Measurements from ENCODE around the gene IQCF6. TPM values are rescaled to one million over a fixed set of nuclear protein-coding genes. Genes with fewer than 3 reads are reported as not detected.

IQCF6 gene
- total and polyA plus RNA-seq, 2 of the 13 experiments (the other 11 are each of a cell fraction or from before 2014, with no cell fraction given) = not detected

DNA sequence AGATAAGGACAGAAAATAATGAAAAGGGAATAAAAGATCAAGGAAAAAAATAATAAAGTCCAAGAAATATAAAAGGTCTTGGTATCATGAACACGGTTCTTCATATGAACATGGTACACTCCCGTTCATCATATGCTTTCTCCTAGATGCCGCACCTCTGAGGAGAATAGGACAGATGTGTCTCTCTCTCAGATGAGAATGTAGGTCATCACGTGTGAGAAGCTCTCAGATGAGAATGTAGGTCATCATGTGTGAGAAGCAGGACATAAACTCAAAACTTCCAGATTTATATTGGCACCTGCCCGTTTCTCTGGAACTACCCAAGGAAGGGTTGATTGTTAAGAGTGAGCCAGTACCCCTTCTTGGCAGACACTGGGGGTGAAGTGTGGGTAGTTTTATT lies 29.9 kb upstream of the IQCF6 start:
- DNase-seq (ENCODE audit: low spot score) (no peak), ATAC-seq (no peak), FAIRE-seq (no peak)
- no peaks in the 10 kb centered on the region for H3K36me3 ChIP-seq (replicated peaks in 1 of 2; ENCODE audit: control insufficient read depth in 1 of 2, insufficient read depth in 2 of 2, low read length in 2 of 2)
- TF ChIP-seq HNRNPH1 (optimal IDR thresholded peaks at IDR 0.05; ENCODE audit: low read depth, low read length) (no peak), STAT5B (CRISPR knock-in tag; IDR thresholded peaks at IDR 0.05) (no peak), ZFP82 (CRISPR knock-in tag; IDR thresholded peaks at IDR 0.05; ENCODE audit: borderline replicate concordance) (no peak)
- TF ChIP-seq, protein P1, sequence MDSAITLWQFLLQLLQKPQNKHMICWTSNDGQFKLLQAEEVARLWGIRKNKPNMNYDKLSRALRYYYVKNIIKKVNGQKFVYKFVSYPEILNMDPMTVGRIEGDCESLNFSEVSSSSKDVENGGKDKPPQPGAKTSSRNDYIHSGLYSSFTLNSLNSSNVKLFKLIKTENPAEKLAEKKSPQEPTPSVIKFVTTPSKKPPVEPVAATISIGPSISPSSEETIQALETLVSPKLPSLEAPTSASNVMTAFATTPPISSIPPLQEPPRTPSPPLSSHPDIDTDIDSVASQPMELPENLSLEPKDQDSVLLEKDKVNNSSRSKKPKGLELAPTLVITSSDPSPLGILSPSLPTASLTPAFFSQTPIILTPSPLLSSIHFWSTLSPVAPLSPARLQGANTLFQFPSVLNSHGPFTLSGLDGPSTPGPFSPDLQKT (CRISPR knock-in tag; IDR thresholded peaks at IDR 0.05; ENCODE audit: borderline replicate concordance) = no peak
- peaks cover 1 to 18% of the 10 kb centered on the region in 2 experiments; a peak in 4 of 5 replicates for H3K27me3 ChIP-seq (ENCODE audit: control insufficient read depth in 1 of 2, insufficient read depth in 2 of 2, low read length in 2 of 2)
- no peaks in the 10 kb centered on the region for H4K20me1 ChIP-seq (ENCODE audit: insufficient read depth, low read length)
- no peaks in the 10 kb centered on the region for H3K9me3 ChIP-seq (ENCODE audit: low read length)
- CTCF ChIA-PET (ENCODE audit: low intra/inter-chr PET ratio, low total read pairs) = no interaction called here
- no peaks in the 10 kb centered on the region for H3K4me1 ChIP-seq (ENCODE audit: insufficient read depth, low read length)
- BruUV-seq (replicated peaks) = no TSS peak
- H3K79me2 ChIP-seq (ENCODE audit: insufficient read depth, low read length) = no peaks in the 10 kb centered on the region
- POLR2A ChIA-PET = no interaction called here
- in situ Hi-C loops (cut with HindIII; ENCODE audit: extremely low pct_ligation_motif_present, low pct_unique_long_range_greater_than_20kb) = no loop called here
- no peak overlapping the region for H3K9ac ChIP-seq (ENCODE audit: insufficient read depth, low read depth, low read length)
- intact Hi-C loops (cut with micrococcal nuclease; ENCODE audit: unreplicated experiment) = no loop called here
- no peak overlapping the region for H3K4me2 ChIP-seq (ENCODE audit: low read depth, low read length)
- H3K4me3 ChIP-seq (replicated peaks in 1 of 3; ENCODE audit: insufficient read depth in 1 of 3, low read depth in 2 of 3, low read length in 3 of 3) = no peak overlapping the region
- no peak overlapping the region for H2AFZ ChIP-seq (ENCODE audit: low read length)
- no peak overlapping the region for H3K27ac ChIP-seq (ENCODE audit: extremely low read length, insufficient read depth, low read length)
- WGBS (ENCODE audit: low lambda C conversion rate) = 8% methylated on average over 5 of the region's 5 CpGs

DNA sequence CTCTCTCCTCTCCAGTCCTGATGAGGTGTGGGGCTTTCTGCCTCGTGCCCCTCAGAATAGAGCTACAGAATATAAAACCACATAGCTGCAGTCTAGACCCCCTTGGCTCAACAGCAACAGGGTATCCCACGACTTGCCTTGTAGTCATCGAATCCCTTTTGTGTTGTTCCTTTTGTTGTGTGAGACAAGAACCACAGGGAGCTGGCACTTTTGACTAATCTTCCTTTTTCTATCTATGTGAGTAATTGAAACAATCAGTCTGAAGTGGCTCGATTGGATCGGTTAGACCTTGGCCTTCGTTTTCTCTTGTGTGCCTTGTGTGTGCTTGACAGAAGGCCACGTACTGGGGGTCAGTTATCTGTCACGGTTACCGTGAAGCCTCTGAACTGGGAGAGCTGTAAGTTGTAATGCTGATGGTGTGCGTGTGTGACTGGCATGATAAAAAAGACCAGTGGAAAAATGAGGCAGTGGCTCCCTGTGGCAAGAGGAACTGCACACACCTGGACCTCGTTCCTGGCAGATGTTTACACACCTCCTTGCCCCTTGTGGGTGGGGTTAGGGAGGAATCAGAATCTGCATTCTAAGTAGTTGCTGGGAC lies 23.2 kb upstream of the IQCF6 start:
- Histone ChIP-seq H3K4me1 (ENCODE audit: insufficient read depth, low read length) (no peaks in the 10 kb centered on the region), H3K9ac (ENCODE audit: insufficient read depth, low read depth, low read length) (no peak overlapping the region), H3K27me3 (ENCODE audit: control insufficient read depth in 1 of 2, insufficient read depth in 2 of 2, low read length in 2 of 2) (peaks cover 2 to 25% of the 10 kb centered on the region in 2 experiments; a peak in 3 of 5 replicates), H3K4me3 (replicated peaks in 1 of 3; ENCODE audit: insufficient read depth in 1 of 3, low read depth in 2 of 3, low read length in 3 of 3) (no peak overlapping the region), H3K36me3 (replicated peaks in 1 of 2; ENCODE audit: control insufficient read depth in 1 of 2, insufficient read depth in 2 of 2, low read length in 2 of 2) (no peaks in the 10 kb centered on the region), H3K79me2 (ENCODE audit: insufficient read depth, low read length) (no peaks in the 10 kb centered on the region), H4K20me1 (ENCODE audit: insufficient read depth, low read length) (no peaks in the 10 kb centered on the region), H3K9me3 (ENCODE audit: low read length) (no peaks in the 10 kb centered on the region), H2AFZ (ENCODE audit: low read length) (no peak overlapping the region), H3K27ac (ENCODE audit: extremely low read length, insufficient read depth, low read length) (no peak overlapping the region), H3K4me2 (ENCODE audit: low read depth, low read length) (no peak overlapping the region)
- ATAC-seq (no peak), DNase-seq (ENCODE audit: low spot score) (no peak), FAIRE-seq (no peak)
- ChIA-PET POLR2A (no interaction called here), CTCF (ENCODE audit: low intra/inter-chr PET ratio, low total read pairs) (no interaction called here)
- no TSS peak for BruUV-seq (replicated peaks)
- under 1% methylated on average over 10 of the region's 11 CpGs for WGBS (ENCODE audit: low lambda C conversion rate)
- intact Hi-C loops (cut with micrococcal nuclease; ENCODE audit: unreplicated experiment) = no loop called here
- in situ Hi-C loops (cut with HindIII; ENCODE audit: extremely low pct_ligation_motif_present, low pct_unique_long_range_greater_than_20kb) = no loop called here
- TF ChIP-seq ZNF782 (CRISPR knock-in tag; IDR thresholded peaks at IDR 0.05; ENCODE audit: borderline replicate concordance) (no peak), BRD4 (CRISPR knock-in tag; IDR thresholded peaks at IDR 0.05) (no peak), ZNF136 (CRISPR knock-in tag; IDR thresholded peaks at IDR 0.05; ENCODE audit: low read depth) (no peak), ONECUT2 (CRISPR knock-in tag; IDR thresholded peaks at IDR 0.05) (no peak), ZNF83 (CRISPR knock-in tag; IDR thresholded peaks at IDR 0.05; ENCODE audit: borderline replicate concordance) (no peak), ZNF367 (CRISPR knock-in tag; IDR thresholded peaks at IDR 0.05; ENCODE audit: borderline replicate concordance) (no peak), ZNF7 (CRISPR knock-in tag; IDR thresholded peaks at IDR 0.05) (no peak), ZNF317 (CRISPR knock-in tag; IDR thresholded peaks at IDR 0.05) (no peak), ZNF550 (CRISPR knock-in tag; IDR thresholded peaks at IDR 0.05; ENCODE audit: borderline replicate concordance) (no peak), NBN (conservative IDR thresholded peaks at IDR 0.05) (no peak), XBP1 (CRISPR knock-in tag; IDR thresholded peaks at IDR 0.05) (no peak)
- TF ChIP-seq, protein P2, sequence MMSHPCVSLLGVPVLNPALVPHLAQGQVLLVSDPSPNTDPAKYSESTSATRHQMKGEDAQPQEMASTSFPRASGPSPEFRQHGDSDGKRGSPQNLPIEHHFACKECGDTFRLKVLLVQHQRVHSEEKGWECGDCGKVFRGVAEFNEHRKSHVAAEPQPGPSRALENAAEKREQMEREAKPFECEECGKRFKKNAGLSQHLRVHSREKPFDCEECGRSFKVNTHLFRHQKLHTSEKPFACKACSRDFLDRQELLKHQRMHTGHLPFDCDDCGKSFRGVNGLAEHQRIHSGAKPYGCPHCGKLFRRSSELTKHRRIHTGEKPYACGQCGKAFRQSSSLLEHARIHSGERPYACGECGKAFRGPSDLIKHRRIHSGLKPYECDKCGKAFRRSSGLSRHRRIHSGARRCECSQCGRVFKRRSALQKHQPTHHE (CRISPR knock-in tag; IDR thresholded peaks at IDR 0.05; ENCODE audit: borderline replicate concordance) = no peak
